CD4-positive, alpha-beta T cell treated with Interleukin-6 for 4 hours (primary cell): ENCODE data around the gene PPP1CA.

ENCODE experiments used
- DNase-seq: peaks from one replicate; pipeline ENCODE4 v3.0.0-alpha.2; 2020; ENCODE audit warnings: mixed read lengths

PPP1CA gene

GRCh38 chr11:67381244-67381972 lies 20.2 kb downstream of the PPP1CA start:
- no peak for DNase-seq

- DNase-seq: no peak
Observed at GRCh38 chr11:67379061-67380058, 22.3 kb downstream of the PPP1CA start.

GRCh38 chr11:67378544-67378943 lies 23.1 kb downstream of the PPP1CA start:
- no peak for DNase-seq

- no peak for DNase-seq
Observed at GRCh38 chr11:67376873-67377808, 24.5 kb downstream of the PPP1CA start.

- DNase-seq: no peak
Observed at GRCh38 chr11:67376063-67376820, 25.4 kb downstream of the PPP1CA start.

GRCh38 chr11:67375320-67376055 lies 26.2 kb downstream of the PPP1CA start:
- no peak for DNase-seq

- no peak for DNase-seq
Observed at GRCh38 chr11:67374571-67375281, 26.9 kb downstream of the PPP1CA start.

GRCh38 chr11:67373648-67374570 lies 27.7 kb downstream of the PPP1CA start:
- DNase-seq: peak; percentile 82

GRCh38 chr11:67372993-67373647 lies 28.5 kb downstream of the PPP1CA start, which contains the start of gene CLCF1:
Gene CLCF1, minus strand, starts transcription at chr11:67373598. Its CDS starts 59 bp downstream, at chr11:67373539.
- peak; percentile 42 for DNase-seq

GRCh38 chr11:67372321-67372992 lies 29.2 kb downstream of the PPP1CA start:
- DNase-seq: peak; percentile 41

GRCh38 chr11:67371911-67372320 lies 29.7 kb downstream of the PPP1CA start:
- no peak for DNase-seq

GRCh38 chr11:67371189-67371910 lies 30.3 kb downstream of the PPP1CA start:
- DNase-seq: peak; percentile 32

GRCh38 chr11:67370351-67371076 lies 31.1 kb downstream of the PPP1CA start:
- no peak for DNase-seq

GRCh38 chr11:67369801-67370284 lies 31.8 kb downstream of the PPP1CA start:
- no peak for DNase-seq

GRCh38 chr11:67369275-67369674 lies 32.4 kb downstream of the PPP1CA start:
- no peak for DNase-seq

- DNase-seq: peak; percentile 17
Observed at GRCh38 chr11:67368621-67369020, 33.0 kb downstream of the PPP1CA start.
